Measurements from ENCODE around the gene CFAP97.

- TF ChIP-seq REST (IDR thresholded peaks at IDR 0.05; ENCODE audit: insufficient read depth in 1 of 2, low read depth in 2 of 2, low read length in 2 of 2), result no peak
- peak; percentile 87; the same call in 1 of the 2 replicates for TF ChIP-seq SIN3A (IDR thresholded peaks at IDR 0.05; ENCODE audit: borderline replicate concordance, insufficient read depth, low read length)
Observed at GRCh38 chr4:185142912-185143600, 60.7 kb downstream of the CFAP97 start, which contains the start of gene SLC25A4.
